ENCODE data around the gene BCOR. TPM values are rescaled to one million over a fixed set of nuclear protein-coding genes. Genes with fewer than 3 reads are reported as not detected.
A peak's percentile ranks its signal among the peaks of the same experiment; 100 is the strongest.

Gene BCOR
- total RNA-seq, 1 donor from 2014 or later = 33.2 TPM

DNA sequence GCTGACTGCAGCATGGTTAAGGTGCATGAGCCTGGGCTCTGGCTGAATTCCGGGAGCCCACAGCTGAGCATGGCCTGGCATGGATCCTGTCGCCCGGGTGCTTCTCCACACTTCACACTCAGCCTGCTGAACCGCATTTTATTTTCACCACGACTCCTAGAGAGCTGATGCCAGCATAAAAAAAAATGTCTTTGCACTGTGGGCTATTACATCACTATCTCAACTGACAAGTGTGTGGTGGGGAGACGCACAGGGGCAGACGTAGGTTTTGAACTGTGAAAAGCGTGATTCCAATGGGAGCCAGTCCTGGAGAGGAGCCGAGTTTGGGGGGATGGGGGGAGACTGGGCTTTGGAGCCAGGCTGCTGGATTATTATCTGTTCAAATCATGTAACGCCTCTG, 36.8 kb downstream of the BCOR start:
- no peak for TF ChIP-seq CTCF (conservative IDR thresholded peaks at IDR 0.05)
- H3K27ac Mint-ChIP-seq (ENCODE audit: unreplicated experiment) = no peak overlapping the region
- H3K36me3 Mint-ChIP-seq (ENCODE audit: low read depth) = peaks cover 21% of the 10 kb centered on the region
- no peak overlapping the region for H3K4me3 Mint-ChIP-seq
- peaks cover 40% of the 10 kb centered on the region for H3K4me1 Mint-ChIP-seq
- no peaks in the 10 kb centered on the region for H3K27me3 Mint-ChIP-seq (ENCODE audit: low read depth)
- DNase-seq (ENCODE audit: low read depth, low spot score) = no peak
- H3K9me3 Mint-ChIP-seq = no peaks in the 10 kb centered on the region

- H3K27ac Mint-ChIP-seq (ENCODE audit: unreplicated experiment) = no peak overlapping the region
- TF ChIP-seq CTCF (conservative IDR thresholded peaks at IDR 0.05) = no peak
- DNase-seq (ENCODE audit: low read depth, low spot score) = no peak
- H3K4me1 Mint-ChIP-seq = peaks cover 37% of the 10 kb centered on the region
- peaks cover 24% of the 10 kb centered on the region for H3K36me3 Mint-ChIP-seq (ENCODE audit: low read depth)
- no peak overlapping the region for H3K4me3 Mint-ChIP-seq
- no peaks in the 10 kb centered on the region for H3K9me3 Mint-ChIP-seq
- no peaks in the 10 kb centered on the region for H3K27me3 Mint-ChIP-seq (ENCODE audit: low read depth)
These were observed 37.4 kb downstream of the BCOR start for GRCh38 chrX:40060356-40060845.

- Mint-ChIP-seq H3K27ac (ENCODE audit: unreplicated experiment) (peak overlapping the region; percentile 62), H3K27me3 (ENCODE audit: low read depth) (no peaks in the 10 kb centered on the region), H3K9me3 (peaks cover 4% of the 10 kb centered on the region), H3K4me1 (peaks cover 26% of the 10 kb centered on the region), H3K4me3 (no peak overlapping the region), H3K36me3 (ENCODE audit: low read depth) (peaks cover 30% of the 10 kb centered on the region)
- DNase-seq (ENCODE audit: low read depth, low spot score) = no peak
- no peak for TF ChIP-seq CTCF (conservative IDR thresholded peaks at IDR 0.05)
These were observed 39.0 kb downstream of the BCOR start for GRCh38 chrX:40058719-40059118.

- peaks cover 13% of the 10 kb centered on the region for H3K4me1 Mint-ChIP-seq
- H3K27me3 Mint-ChIP-seq (ENCODE audit: low read depth) = no peaks in the 10 kb centered on the region
- no peak for DNase-seq (ENCODE audit: low read depth, low spot score)
- H3K4me3 Mint-ChIP-seq = no peak overlapping the region
- TF ChIP-seq CTCF (conservative IDR thresholded peaks at IDR 0.05) = no peak
- peaks cover 9% of the 10 kb centered on the region for H3K9me3 Mint-ChIP-seq
- peaks cover 38% of the 10 kb centered on the region for H3K36me3 Mint-ChIP-seq (ENCODE audit: low read depth)
- no peak overlapping the region for H3K27ac Mint-ChIP-seq (ENCODE audit: unreplicated experiment)
These were observed 40.4 kb downstream of the BCOR start for GRCh38 chrX:40057405-40057804.

- H3K4me1 Mint-ChIP-seq = peaks cover 5% of the 10 kb centered on the region
- H3K9me3 Mint-ChIP-seq = peaks cover 15% of the 10 kb centered on the region
- H3K4me3 Mint-ChIP-seq = no peak overlapping the region
- no peak for TF ChIP-seq CTCF (conservative IDR thresholded peaks at IDR 0.05)
- H3K36me3 Mint-ChIP-seq (ENCODE audit: low read depth) = peaks cover 45% of the 10 kb centered on the region
- no peaks in the 10 kb centered on the region for H3K27me3 Mint-ChIP-seq (ENCODE audit: low read depth)
- no peak for DNase-seq (ENCODE audit: low read depth, low spot score)
- no peak overlapping the region for H3K27ac Mint-ChIP-seq (ENCODE audit: unreplicated experiment)
These were observed 41.3 kb downstream of the BCOR start for GRCh38 chrX:40056420-40056819.

GRCh38 chrX:40055495-40055894, 42.3 kb downstream of the BCOR start:
- peaks cover 52% of the 10 kb centered on the region for H3K36me3 Mint-ChIP-seq (ENCODE audit: low read depth)
- no peak overlapping the region for H3K27ac Mint-ChIP-seq (ENCODE audit: unreplicated experiment)
- no peaks in the 10 kb centered on the region for H3K4me1 Mint-ChIP-seq
- no peak for DNase-seq (ENCODE audit: low read depth, low spot score)
- no peaks in the 10 kb centered on the region for H3K27me3 Mint-ChIP-seq (ENCODE audit: low read depth)
- peaks cover 21% of the 10 kb centered on the region for H3K9me3 Mint-ChIP-seq
- no peak for TF ChIP-seq CTCF (conservative IDR thresholded peaks at IDR 0.05)
- H3K4me3 Mint-ChIP-seq = no peak overlapping the region

All from neural crest cell (in vitro differentiated cells).